Activated CD8-positive, alpha-beta T cell treated with anti-CD3 and anti-CD28 coated beads for 36 hours (primary cell): ENCODE data around the gene TDRD12. TPM values are rescaled to one million over a fixed set of nuclear protein-coding genes. Genes with fewer than 3 reads are reported as not detected.

Experiments
- ATAC-seq: fragments of 200-7000 bp; cut with Tn5 transposase; one replicate; pipeline ENCODE4 v1.10.0; 2021; ENCODE audit warnings: mild to moderate bottlenecking, moderate library complexity
- CTCF ChIA-PET: fragments of 350-600 bp; sonication (Branson Sonifier 250); formaldehyde crosslinking; loops from one replicate; lab custom pipeline; 2021; ENCODE audit warnings: antibody characterized with exemption; lab: Charles Lee
- POLR2A ChIA-PET: fragments of 350-600 bp; sonication (Branson Sonifier 250); formaldehyde crosslinking; loops from one replicate; lab custom pipeline; 2021; ENCODE audit warnings: antibody characterized with exemption; lab: Charles Lee
- DNase-seq: peaks from one replicate; pipeline ENCODE4 v3.0.0-alpha.2; 2020
- H3K27ac Mint-ChIP-seq: one replicate; pipeline ENCODE4 v1.8.0; 2021; ENCODE audit warnings: mild to moderate bottlenecking, mixed read lengths
- H3K27me3 Mint-ChIP-seq: one replicate; pipeline ENCODE4 v1.8.0; 2021; ENCODE audit warnings: mixed read lengths
- H3K36me3 Mint-ChIP-seq: one replicate; pipeline ENCODE4 v1.8.0; 2021; ENCODE audit warnings: low read depth, mixed read lengths
- H3K4me1 Mint-ChIP-seq: one replicate; pipeline ENCODE4 v1.8.0; 2021; ENCODE audit warnings: low read depth, mixed read lengths
- H3K4me3 Mint-ChIP-seq: one replicate; pipeline ENCODE4 v1.8.0; 2021; ENCODE audit warnings: mild to moderate bottlenecking, moderate library complexity, mixed read lengths
- H3K9me3 Mint-ChIP-seq: one replicate; pipeline ENCODE4 v1.8.0; 2021; ENCODE audit warnings: mixed read lengths
- CTCF ChIP-seq: fragments of 200-600 bp; IDR thresholded peaks from one replicate; pipeline ENCODE4 v1.8.0; 2022; ENCODE audit warnings: antibody characterized with exemption, mild to moderate bottlenecking
- intact Hi-C: fragments of 100-400 bp; cut with micrococcal nuclease; formaldehyde crosslinking; loops from one replicate; pipeline ENCODE4 v1.10.0; 2022
- total RNA-seq, 2 experiments: library from RNA; stranded (reverse); gene quantifications; one replicate each; pipeline ENCODE4 v1.2.3, GENCODE V29; 2021

TDRD12 gene
- total RNA-seq, 2 experiments from 2014 or later, result 0.13 TPM; not detected in 1

GRCh38 chr19:32717496-32717895, 2.1 kb upstream of the TDRD12 start:
- no peak overlapping the region for H3K4me3 Mint-ChIP-seq
- ATAC-seq (no peak), DNase-seq (no peak)
- ChIA-PET CTCF (no interaction called here), POLR2A (interaction anchor here (2.9 kb wide), 1 partner anchor 9 kb away, joined by 8 read pairs; no protein-coding TSS in a partner anchor)
- no peak overlapping the region for H3K27ac Mint-ChIP-seq
- no peak for TF ChIP-seq CTCF
- H3K4me1 Mint-ChIP-seq, result no peaks in the 10 kb centered on the region
- no peaks in the 10 kb centered on the region for H3K9me3 Mint-ChIP-seq
- no peaks in the 10 kb centered on the region for H3K27me3 Mint-ChIP-seq
- intact Hi-C loops, result no loop called here
- H3K36me3 Mint-ChIP-seq, result peaks cover 25% of the 10 kb centered on the region

GRCh38 chr19:32718286-32718685, 1.3 kb upstream of the TDRD12 start:
- no peak overlapping the region for H3K4me3 Mint-ChIP-seq
- ChIA-PET CTCF (no interaction called here), POLR2A (interaction anchor here (2.9 kb wide), 1 partner anchor 10 kb away, joined by 8 read pairs; no protein-coding TSS in a partner anchor)
- H3K27ac Mint-ChIP-seq, result no peak overlapping the region
- no peaks in the 10 kb centered on the region for H3K4me1 Mint-ChIP-seq
- H3K36me3 Mint-ChIP-seq, result peaks cover 21% of the 10 kb centered on the region
- H3K27me3 Mint-ChIP-seq, result no peaks in the 10 kb centered on the region
- H3K9me3 Mint-ChIP-seq, result no peaks in the 10 kb centered on the region
- intact Hi-C loops, result no loop called here
- DNase-seq (no peak), ATAC-seq (no peak)
- no peak for TF ChIP-seq CTCF

GRCh38 chr19:32720216-32720935, 809 bp downstream of the TDRD12 start:
- H3K36me3 Mint-ChIP-seq, result peaks cover 7% of the 10 kb centered on the region
- intact Hi-C loops, result no loop called here
- TF ChIP-seq CTCF, result no peak
- POLR2A ChIA-PET, result no interaction called here
- no peak for DNase-seq
- no peaks in the 10 kb centered on the region for H3K4me1 Mint-ChIP-seq
- no peak for ATAC-seq
- no peak overlapping the region for H3K4me3 Mint-ChIP-seq
- CTCF ChIA-PET, result no interaction called here
- no peak overlapping the region for H3K27ac Mint-ChIP-seq
- H3K9me3 Mint-ChIP-seq, result no peaks in the 10 kb centered on the region
- H3K27me3 Mint-ChIP-seq, result no peaks in the 10 kb centered on the region

GRCh38 chr19:32720936-32721250, 1.3 kb downstream of the TDRD12 start:
- POLR2A ChIA-PET, result no interaction called here
- ATAC-seq (no peak), DNase-seq (no peak)
- no peaks in the 10 kb centered on the region for H3K9me3 Mint-ChIP-seq
- CTCF ChIA-PET, result no interaction called here
- no peak overlapping the region for H3K4me3 Mint-ChIP-seq
- peaks cover 7% of the 10 kb centered on the region for H3K36me3 Mint-ChIP-seq
- intact Hi-C loops, result no loop called here
- no peaks in the 10 kb centered on the region for H3K27me3 Mint-ChIP-seq
- no peak for TF ChIP-seq CTCF
- H3K4me1 Mint-ChIP-seq, result no peaks in the 10 kb centered on the region
- no peak overlapping the region for H3K27ac Mint-ChIP-seq

- POLR2A ChIA-PET, result no interaction called here
- TF ChIP-seq CTCF, result no peak
- no peaks in the 10 kb centered on the region for H3K9me3 Mint-ChIP-seq
- intact Hi-C loops, result no loop called here
- no peak overlapping the region for H3K27ac Mint-ChIP-seq
- ATAC-seq (no peak), DNase-seq (no peak)
- H3K36me3 Mint-ChIP-seq, result no peaks in the 10 kb centered on the region
- H3K4me1 Mint-ChIP-seq, result no peaks in the 10 kb centered on the region
- peaks cover 16% of the 10 kb centered on the region for H3K27me3 Mint-ChIP-seq
- no peak overlapping the region for H3K4me3 Mint-ChIP-seq
- CTCF ChIA-PET, result no interaction called here
Observed at GRCh38 chr19:32735936-32736335, 16.4 kb downstream of the TDRD12 start.
